CD14-positive monocyte (primary cell): ENCODE data around the gene KLF3. TPM values are rescaled to one million over a fixed set of nuclear protein-coding genes. Genes with fewer than 3 reads are reported as not detected.

Source experiments
- DNase-seq, 3 donors: peaks; one replicate each; pipeline ENCODE4 v3.0.0-alpha.2; 2011 to 2022
- H2AFZ ChIP-seq: 2 replicates; pipeline ENCODE4 v1.6.0; 2012; ENCODE audit warnings: mild to moderate bottlenecking, low read depth, low read length, inconsistent platforms; ENCODE audit not compliant: insufficient read depth, poor library complexity, severe bottlenecking
- H3K27ac ChIP-seq, 2 donors: 1 replicate in 1 of 2; 2 replicates in 1 of 2; pipeline ENCODE4 v1.5.1; 2012 to 2013; ENCODE audit warnings: low read length in 2 of 2, control low read depth in 1 of 2, inconsistent platforms in 1 of 2, low read depth in 1 of 2, mild to moderate bottlenecking in 1 of 2
- H3K27me3 ChIP-seq, 2 donors: one replicate each; pipeline versions ENCODE4 v1.6.0 to v1.6.1; 2011 to 2013; ENCODE audit warnings: low read length in 2 of 2; ENCODE audit not compliant: control insufficient read depth in 2 of 2, insufficient read depth in 2 of 2
- H3K36me3 ChIP-seq, 2 donors: replicated peaks in 1 of 2; 1 replicate in 1 of 2; 2 replicates in 1 of 2; pipeline versions ENCODE4 v1.5.1 to v1.6.1; 2012 to 2013; ENCODE audit warnings: low read length in 2 of 2, control low read depth in 1 of 2, inconsistent platforms in 1 of 2, mild to moderate bottlenecking in 1 of 2; ENCODE audit not compliant: insufficient read depth in 2 of 2, control insufficient read depth in 1 of 2
- H3K4me1 ChIP-seq, 2 donors: 1 replicate in 1 of 2; 2 replicates in 1 of 2; pipeline versions ENCODE4 v1.5.1 to v1.6.1; 2012 to 2013; ENCODE audit warnings: low read length in 2 of 2, control low read depth in 1 of 2, inconsistent platforms in 1 of 2, mild to moderate bottlenecking in 1 of 2, moderate library complexity in 1 of 2; ENCODE audit not compliant: insufficient read depth in 2 of 2, control insufficient read depth in 1 of 2
- H3K4me2 ChIP-seq: replicated peaks from 2 replicates; pipeline ENCODE3; 2012; ENCODE audit warnings: low read length, moderate library complexity, mild to moderate bottlenecking; ENCODE audit not compliant: poor library complexity, severe bottlenecking; ENCODE audit errors: extremely low read depth
- H3K4me3 ChIP-seq, 3 experiments: fragments of 200-600 bp in 1 of 3; sonication (generic) in 1 of 3; replicated peaks in 1 of 3; 1 replicate in 2 of 3; 2 replicates in 1 of 3; pipeline ENCODE4 v1.5.1; 2011 to 2013; ENCODE audit warnings: low read length in 3 of 3, mild to moderate bottlenecking in 3 of 3, control low read depth in 2 of 3, low read depth in 2 of 3, inconsistent platforms in 1 of 3, moderate library complexity in 1 of 3
- H3K79me2 ChIP-seq: 2 replicates; pipeline ENCODE4 v1.6.0; 2012; ENCODE audit warnings: mild to moderate bottlenecking, control low read depth, inconsistent platforms, low read length, moderate library complexity; ENCODE audit not compliant: insufficient read depth
- H3K9ac ChIP-seq: 2 replicates; pipeline ENCODE4 v1.6.0; 2017; ENCODE audit warnings: low read length, mild to moderate bottlenecking; ENCODE audit not compliant: insufficient read depth, poor library complexity, severe bottlenecking
- H3K9me3 ChIP-seq, 2 donors: replicated peaks in 1 of 2; 1 replicate in 1 of 2; 2 replicates in 1 of 2; pipeline versions ENCODE4 v1.5.1 to v1.6.1; 2012 to 2013; ENCODE audit warnings: low read length in 2 of 2, control low read depth in 1 of 2; ENCODE audit not compliant: control insufficient read depth in 1 of 2, insufficient read depth in 1 of 2
- H4K20me1 ChIP-seq: 2 replicates; pipeline ENCODE4 v1.6.0; 2012; ENCODE audit warnings: mild to moderate bottlenecking, low read length, control low read depth, moderate library complexity; ENCODE audit not compliant: insufficient read depth
- H3K27ac Mint-ChIP-seq, 7 donors: one replicate each; pipeline ENCODE4 v1.8.0; 2020; ENCODE audit warnings: mild to moderate bottlenecking in 7 of 7, mixed read lengths in 7 of 7, moderate library complexity in 6 of 7, inconsistent platforms in 2 of 7
- H3K27me3 Mint-ChIP-seq, 3 donors: one replicate each; pipeline ENCODE4 v1.8.0; 2021 to 2022; ENCODE audit warnings: low read depth in 3 of 3, mild to moderate bottlenecking in 3 of 3, mixed read lengths in 3 of 3, moderate library complexity in 3 of 3, inconsistent platforms in 1 of 3
- H3K36me3 Mint-ChIP-seq, 2 donors: one replicate each; pipeline ENCODE4 v1.8.0; 2020; ENCODE audit warnings: mixed read lengths in 2 of 2, inconsistent platforms in 1 of 2, mild to moderate bottlenecking in 1 of 2
- H3K4me1 Mint-ChIP-seq: one replicate; pipeline ENCODE4 v1.8.0; 2020; ENCODE audit warnings: mild to moderate bottlenecking, mixed read lengths
- H3K4me3 Mint-ChIP-seq, 2 donors: one replicate each; pipeline ENCODE4 v1.8.0; 2020; ENCODE audit warnings: mild to moderate bottlenecking in 2 of 2, mixed read lengths in 2 of 2, moderate library complexity in 1 of 2
- H3K9me3 Mint-ChIP-seq, 7 donors: one replicate each; pipeline ENCODE4 v1.8.0; 2020 to 2022; ENCODE audit warnings: mixed read lengths in 7 of 7, mild to moderate bottlenecking in 6 of 7, moderate library complexity in 6 of 7, inconsistent platforms in 2 of 7
- CTCF ChIP-seq: fragments of 200-600 bp; IDR thresholded peaks from one replicate; pipeline ENCODE4 v1.8.0; 2022; ENCODE audit warnings: antibody characterized with exemption, mild to moderate bottlenecking
- WGBS: methylation state at CpG from one replicate; pipeline ENCODE4 v1.1.5; 2013; ENCODE audit warnings: missing lambda C conversion rate; ENCODE audit not compliant: insufficient coverage; 5-methylcytosine and 5-hydroxymethylcytosine counted together
- intact Hi-C, 2 donors: fragments of 100-400 bp; cut with micrococcal nuclease; formaldehyde crosslinking; loops; one replicate each; pipeline versions ENCODE4 v1.15.0 to v1.15.1; 2023
- polyA plus RNA-seq, 3 donors: library from polyadenylated mRNA; depleted of rRNA in 1 of 3; unstranded in 2 of 3; stranded (reverse) in 1 of 3; fragments of 300-500 nt in 2 of 3; fragments of >200 nt in 1 of 3; fragmentation: Illumina TruSeq in 2 of 3; gene quantifications; 1 replicate in 2 of 3; 2 replicates in 1 of 3; pipeline ENCODE4 v1.2.3, GENCODE V29; 2012 to 2021

KLF3 gene
- polyA plus RNA-seq, 3 donors: 46.3 to 95.7 (median 53.9) TPM

- Histone ChIP-seq H3K36me3 (no peaks in the 10 kb centered on the region), H3K4me1 (peaks cover 56 to 75% of the 10 kb centered on the region in 2 donors), H4K20me1 (no peaks in the 10 kb centered on the region), H3K4me3 (peak overlapping the region in 1 of 3 experiments; percentile 17), H3K27ac (peak overlapping the region in 1 of 2 donors; percentile 35), H3K9ac (no peak overlapping the region), H3K9me3 (no peaks in the 10 kb centered on the region), H3K4me2 (peak overlapping the region; percentile 24), H2AFZ (no peak overlapping the region), H3K27me3 (no peaks in the 10 kb centered on the region), H3K79me2 (no peaks in the 10 kb centered on the region)
- Mint-ChIP-seq H3K4me1 (peaks cover 64% of the 10 kb centered on the region), H3K27ac (peak overlapping the region in 6 of 7 donors; percentile 46 to 90 (median 78)), H3K27me3 (peaks cover 0 to 4% (median 0%) of the 10 kb centered on the region in 3 donors), H3K9me3 (peaks cover 0 to 2% (median 0%) of the 10 kb centered on the region in 7 donors), H3K4me3 (peak overlapping the region in 1 of 2 donors; percentile 71), H3K36me3 (no peaks in the 10 kb centered on the region)
- WGBS: 88% methylated on average over 5 of the region's 5 CpGs
- intact Hi-C loops: no loop called here
- no peak for DNase-seq
- no peak for TF ChIP-seq CTCF
Observed at GRCh38 chr4:38615847-38616246, 48.2 kb upstream of the KLF3 start.

GRCh38 chr4:38618505-38618904 lies 45.5 kb upstream of the KLF3 start:
- no peaks in the 10 kb centered on the region for H3K27me3 ChIP-seq
- H3K4me1 ChIP-seq: peaks cover 58 to 81% of the 10 kb centered on the region in 2 donors
- WGBS: 100% methylated on average over 3 of the region's 3 CpGs
- H3K36me3 ChIP-seq: no peaks in the 10 kb centered on the region
- H3K9ac ChIP-seq: no peak overlapping the region
- intact Hi-C loops: no loop called here
- no peaks in the 10 kb centered on the region for H3K9me3 ChIP-seq
- Mint-ChIP-seq H3K36me3 (no peaks in the 10 kb centered on the region), H3K9me3 (peaks cover 0 to 2% (median 0%) of the 10 kb centered on the region in 7 donors), H3K27ac (peak overlapping the region in 1 of 7 donors; percentile 16), H3K4me3 (no peak overlapping the region), H3K27me3 (peaks cover 0 to 2% (median 0%) of the 10 kb centered on the region in 3 donors), H3K4me1 (peaks cover 65% of the 10 kb centered on the region)
- H3K4me2 ChIP-seq: no peak overlapping the region
- TF ChIP-seq CTCF: no peak
- H3K4me3 ChIP-seq: no peak overlapping the region
- no peak overlapping the region for H2AFZ ChIP-seq
- no peak for DNase-seq
- H4K20me1 ChIP-seq: no peaks in the 10 kb centered on the region
- H3K27ac ChIP-seq: no peak overlapping the region
- H3K79me2 ChIP-seq: no peaks in the 10 kb centered on the region
